ENCODE results near the gene SIRT4. TPM values are rescaled to one million over a fixed set of nuclear protein-coding genes. Genes with fewer than 3 reads are reported as not detected.
"Not testable (repeated sequence)": the region's sequence is repeated elsewhere in the genome, so short reads cannot be mapped to it uniquely, and the experiment has no call there.

Gene SIRT4
- total RNA-seq, 1 donor, result 1.1 TPM

DNA sequence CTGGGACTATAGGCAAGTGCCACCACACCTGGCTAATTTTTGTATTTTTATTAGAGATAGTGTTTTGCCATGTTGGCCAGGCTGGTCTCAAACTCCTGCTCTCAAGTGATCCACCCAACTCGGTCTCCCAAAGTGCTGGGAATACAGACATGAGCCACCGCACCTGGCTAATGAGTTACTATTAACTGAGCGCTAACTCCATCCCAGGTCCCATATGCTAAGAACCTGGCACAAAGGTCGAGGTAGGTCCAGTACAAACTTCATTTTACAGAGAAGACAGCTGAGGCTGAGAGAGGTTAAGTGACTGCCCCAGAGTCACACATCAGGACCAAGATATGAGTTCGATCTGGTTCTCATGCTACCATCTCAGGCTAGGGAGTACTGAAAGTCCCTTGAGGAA, 29.9 kb downstream of the SIRT4 start:
- no peaks in the 10 kb centered on the region for H3K36me3 ChIP-seq (ENCODE audit: insufficient read depth, low read length)
- H3K4me3 ChIP-seq (ENCODE audit: insufficient read depth, low read length), result no peak overlapping the region
- no peak overlapping the region for H3K27ac ChIP-seq (ENCODE audit: low read depth, low read length)
- no peaks in the 10 kb centered on the region for H3K4me1 ChIP-seq (ENCODE audit: insufficient read depth, low read length)
- TF ChIP-seq, protein P1, sequence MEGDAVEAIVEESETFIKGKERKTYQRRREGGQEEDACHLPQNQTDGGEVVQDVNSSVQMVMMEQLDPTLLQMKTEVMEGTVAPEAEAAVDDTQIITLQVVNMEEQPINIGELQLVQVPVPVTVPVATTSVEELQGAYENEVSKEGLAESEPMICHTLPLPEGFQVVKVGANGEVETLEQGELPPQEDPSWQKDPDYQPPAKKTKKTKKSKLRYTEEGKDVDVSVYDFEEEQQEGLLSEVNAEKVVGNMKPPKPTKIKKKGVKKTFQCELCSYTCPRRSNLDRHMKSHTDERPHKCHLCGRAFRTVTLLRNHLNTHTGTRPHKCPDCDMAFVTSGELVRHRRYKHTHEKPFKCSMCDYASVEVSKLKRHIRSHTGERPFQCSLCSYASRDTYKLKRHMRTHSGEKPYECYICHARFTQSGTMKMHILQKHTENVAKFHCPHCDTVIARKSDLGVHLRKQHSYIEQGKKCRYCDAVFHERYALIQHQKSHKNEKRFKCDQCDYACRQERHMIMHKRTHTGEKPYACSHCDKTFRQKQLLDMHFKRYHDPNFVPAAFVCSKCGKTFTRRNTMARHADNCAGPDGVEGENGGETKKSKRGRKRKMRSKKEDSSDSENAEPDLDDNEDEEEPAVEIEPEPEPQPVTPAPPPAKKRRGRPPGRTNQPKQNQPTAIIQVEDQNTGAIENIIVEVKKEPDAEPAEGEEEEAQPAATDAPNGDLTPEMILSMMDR (IDR thresholded peaks at IDR 0.05; ENCODE audit: extremely low read depth, low read depth, low read length), result no peak
- no peak overlapping the region for H2AFZ ChIP-seq (ENCODE audit: low read length)
- no peak overlapping the region for H3K4me2 ChIP-seq (ENCODE audit: insufficient read depth, low read length)
- peaks cover 5% of the 10 kb centered on the region for H3K27me3 ChIP-seq (ENCODE audit: insufficient read depth, low read length)
- H3K79me2 ChIP-seq (ENCODE audit: insufficient read depth, low read length), result no peaks in the 10 kb centered on the region
- no peak for DNase-seq (ENCODE audit: insufficient read length, low spot score, missing footprints)
- H3K9me3 ChIP-seq (ENCODE audit: low read depth, low read length), result no peaks in the 10 kb centered on the region
- H4K20me1 ChIP-seq (ENCODE audit: insufficient read depth, low read length), result no peaks in the 10 kb centered on the region

DNA sequence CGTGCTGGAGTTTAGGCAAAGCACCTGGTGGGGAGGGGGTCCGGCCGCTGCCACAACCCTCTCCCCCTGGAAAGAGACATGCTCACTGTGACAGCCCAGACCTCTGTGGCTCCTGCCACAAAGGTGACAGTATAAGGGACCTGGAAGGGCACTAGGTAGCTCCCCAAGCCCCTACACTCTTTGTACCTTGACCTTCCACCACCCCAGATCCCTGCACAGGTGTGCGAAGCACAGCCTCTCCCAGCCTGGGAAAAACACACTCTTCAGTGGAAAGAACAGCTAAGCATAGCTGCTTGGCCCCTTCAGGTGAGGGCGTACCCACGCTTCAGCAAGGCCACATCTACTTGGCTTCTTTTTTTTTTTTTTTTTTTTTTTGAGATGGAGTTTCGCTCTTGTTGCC, 30.4 kb downstream of the SIRT4 start:
- no peaks in the 10 kb centered on the region for H3K36me3 ChIP-seq (ENCODE audit: insufficient read depth, low read length)
- H3K27ac ChIP-seq (ENCODE audit: low read depth, low read length), result no peak overlapping the region
- H3K4me1 ChIP-seq (ENCODE audit: insufficient read depth, low read length), result no peaks in the 10 kb centered on the region
- no peak overlapping the region for H2AFZ ChIP-seq (ENCODE audit: low read length)
- no peak overlapping the region for H3K4me2 ChIP-seq (ENCODE audit: insufficient read depth, low read length)
- no peaks in the 10 kb centered on the region for H3K9me3 ChIP-seq (ENCODE audit: low read depth, low read length)
- H3K79me2 ChIP-seq (ENCODE audit: insufficient read depth, low read length), result no peaks in the 10 kb centered on the region
- H3K4me3 ChIP-seq (ENCODE audit: insufficient read depth, low read length), result no peak overlapping the region
- H4K20me1 ChIP-seq (ENCODE audit: insufficient read depth, low read length), result no peaks in the 10 kb centered on the region
- DNase-seq (ENCODE audit: insufficient read length, low spot score, missing footprints), result no peak
- TF ChIP-seq, protein P1 (IDR thresholded peaks at IDR 0.05; ENCODE audit: extremely low read depth, low read depth, low read length), result no peak
- peaks cover 5% of the 10 kb centered on the region for H3K27me3 ChIP-seq (ENCODE audit: insufficient read depth, low read length)

DNA sequence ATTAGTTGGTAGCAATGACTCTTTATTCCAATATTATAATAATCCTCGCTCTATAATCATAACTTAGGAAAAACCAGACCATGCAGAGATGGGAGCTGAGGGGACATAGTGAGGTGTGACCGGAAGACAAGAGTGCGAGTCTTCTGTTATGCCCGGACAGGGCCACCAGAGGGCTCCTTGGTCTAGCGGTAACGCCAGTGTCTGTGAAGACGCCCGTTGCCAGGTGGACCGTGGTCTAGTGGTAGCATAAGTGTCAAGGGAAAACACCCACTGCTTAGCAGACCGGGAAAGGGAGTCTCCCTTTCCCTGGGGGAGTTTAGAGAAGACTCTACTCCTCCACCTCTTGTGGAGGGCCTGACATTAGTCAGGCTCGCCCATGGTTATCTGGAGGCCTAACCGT, 33.3 kb downstream of the SIRT4 start:
- not testable (repeated sequence) for H3K27ac ChIP-seq (ENCODE audit: low read depth, low read length); H3K36me3 ChIP-seq (ENCODE audit: insufficient read depth, low read length); DNase-seq (ENCODE audit: insufficient read length, low spot score, missing footprints); H4K20me1 ChIP-seq (ENCODE audit: insufficient read depth, low read length); H3K27me3 ChIP-seq (ENCODE audit: insufficient read depth, low read length); H3K4me1 ChIP-seq (ENCODE audit: insufficient read depth, low read length); H3K9me3 ChIP-seq (ENCODE audit: low read depth, low read length); H3K4me2 ChIP-seq (ENCODE audit: insufficient read depth, low read length); H3K79me2 ChIP-seq (ENCODE audit: insufficient read depth, low read length); H3K4me3 ChIP-seq (ENCODE audit: insufficient read depth, low read length)
- peak overlapping the region; percentile 58 for H2AFZ ChIP-seq (ENCODE audit: low read length)
- TF ChIP-seq, protein P1 (IDR thresholded peaks at IDR 0.05; ENCODE audit: extremely low read depth, low read depth, low read length), result peak; percentile 48

DNA sequence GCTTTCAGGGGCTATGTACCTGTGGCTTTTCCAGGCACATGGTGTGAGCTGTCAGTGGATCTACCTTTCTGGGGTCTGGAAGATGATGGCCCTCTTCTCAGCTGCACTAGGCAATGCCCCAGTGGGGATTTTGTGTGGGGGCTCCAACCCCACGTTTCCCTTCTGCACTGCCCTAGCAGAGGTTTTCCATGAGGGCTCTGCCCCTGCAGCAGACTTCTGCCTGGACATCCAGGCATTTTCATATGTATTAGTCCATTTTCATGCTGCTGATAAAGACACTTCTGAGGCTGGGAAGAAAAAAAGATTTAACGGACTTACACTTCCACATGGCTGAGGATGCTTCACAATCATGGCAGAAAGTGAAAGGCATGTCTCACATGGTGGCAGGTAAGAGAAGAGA, 34.3 kb downstream of the SIRT4 start:
- H3K27me3 ChIP-seq (ENCODE audit: insufficient read depth, low read length); H4K20me1 ChIP-seq (ENCODE audit: insufficient read depth, low read length); H2AFZ ChIP-seq (ENCODE audit: low read length); H3K4me1 ChIP-seq (ENCODE audit: insufficient read depth, low read length); DNase-seq (ENCODE audit: insufficient read length, low spot score, missing footprints); H3K9me3 ChIP-seq (ENCODE audit: low read depth, low read length); H3K4me2 ChIP-seq (ENCODE audit: insufficient read depth, low read length); H3K4me3 ChIP-seq (ENCODE audit: insufficient read depth, low read length); H3K36me3 ChIP-seq (ENCODE audit: insufficient read depth, low read length); H3K27ac ChIP-seq (ENCODE audit: low read depth, low read length); H3K79me2 ChIP-seq (ENCODE audit: insufficient read depth, low read length): not testable (repeated sequence)

DNA sequence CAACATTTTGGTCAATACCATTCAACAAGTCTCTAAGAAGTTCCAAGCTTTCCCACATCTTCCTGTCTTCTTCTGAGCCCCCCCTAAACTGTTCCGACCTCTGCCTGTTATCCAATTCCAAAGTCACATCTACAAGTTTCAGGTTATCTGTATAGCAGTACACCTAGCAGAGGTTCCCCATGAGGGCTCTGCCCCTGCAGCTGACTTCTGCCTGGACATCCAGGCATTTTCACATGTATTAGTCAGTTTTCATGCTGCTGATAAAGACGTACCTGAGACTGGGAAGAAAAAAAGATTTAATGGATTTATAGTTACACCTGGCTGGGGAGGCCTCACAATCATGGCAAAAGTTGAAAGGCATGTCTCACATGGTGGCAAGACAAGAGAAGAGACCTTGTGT, 35.6 kb downstream of the SIRT4 start:
- Histone ChIP-seq H3K79me2 (ENCODE audit: insufficient read depth, low read length) (no peaks in the 10 kb centered on the region), H3K4me3 (ENCODE audit: insufficient read depth, low read length) (no peak overlapping the region), H3K4me1 (ENCODE audit: insufficient read depth, low read length) (no peaks in the 10 kb centered on the region), H4K20me1 (ENCODE audit: insufficient read depth, low read length) (no peaks in the 10 kb centered on the region), H3K36me3 (ENCODE audit: insufficient read depth, low read length) (no peaks in the 10 kb centered on the region), H3K9me3 (ENCODE audit: low read depth, low read length) (no peaks in the 10 kb centered on the region), H3K27me3 (ENCODE audit: insufficient read depth, low read length) (no peaks in the 10 kb centered on the region), H2AFZ (ENCODE audit: low read length) (no peak overlapping the region), H3K27ac (ENCODE audit: low read depth, low read length) (no peak overlapping the region), H3K4me2 (ENCODE audit: insufficient read depth, low read length) (no peak overlapping the region)
- no peak for DNase-seq (ENCODE audit: insufficient read length, low spot score, missing footprints)
- TF ChIP-seq, protein P1 (IDR thresholded peaks at IDR 0.05; ENCODE audit: extremely low read depth, low read depth, low read length), result no peak
